ENCODE data around the gene ATP2B3.

GRCh38 chrX:153490217-153490930 lies 27.1 kb upstream of the ATP2B3 start:
- TF ChIP-seq YY1 (IDR thresholded peaks at IDR 0.05; ENCODE audit: insufficient read depth, insufficient read length): no peak
- TF ChIP-seq ZNF274 (IDR thresholded peaks at IDR 0.05; ENCODE audit: low read depth, low read length): no peak
- no peak for TF ChIP-seq SUZ12 (IDR thresholded peaks at IDR 0.05; ENCODE audit: extremely low read depth, insufficient read depth, insufficient read length)

All from NT2/D1 (cell line).